A549 (cell line): ENCODE data around the gene LAMA2. TPM values are rescaled to one million over a fixed set of nuclear protein-coding genes. Genes with fewer than 3 reads are reported as not detected.

Source experiments
- ATAC-seq, 2 experiments: fragments of 200-7000 bp in 1 of 2; fragments of >200 bp in 1 of 2; cut with Nextera tagmentation in 1 of 2; cut with Tn5 transposase in 1 of 2; 3 replicates each; pipeline versions ENCODE4 v1.8.0 to v1.9.1; 2018 to 2020; ENCODE audit warnings: mild to moderate bottlenecking in 1 of 2, moderate library complexity in 1 of 2
- CTCF ChIA-PET: fragments of 300-600 bp; sonication (Branson Sonifier 250); formaldehyde crosslinking; extraction: SDS; loops from one replicate; lab custom pipeline; 2021; ENCODE audit warnings: antibody characterized with exemption, inconsistent platforms; lab: Yijun Ruan, JAX
- POLR2A ChIA-PET: fragments of 350-600 bp; formaldehyde crosslinking; extraction: SDS; loops from one replicate; lab custom pipeline; 2021; ENCODE audit warnings: antibody characterized with exemption, inconsistent platforms; lab: Yijun Ruan, JAX
- DNase-seq, 2 experiments: peaks; one replicate each; pipeline versions ENCODE4 v3.0.0 to v3.0.0-alpha.2; 2011 to 2016; ENCODE audit warnings: low read depth in 1 of 2, low spot score in 1 of 2
- FAIRE-seq: peaks from 2 replicates; lab custom pipeline; 2011; peaks lifted over from hg19 to GRCh38; lab: Jason Lieb, UNC
- H3K27ac ChIP-seq, 2 experiments: fragments of >200 bp; sonication (Bioruptor Twin); formaldehyde crosslinking; 3 replicates each; pipeline ENCODE4 v1.5.1; 2016 to 2017
- H3K4me1 ChIP-seq: fragments of >200 bp; sonication (Bioruptor Twin); formaldehyde crosslinking; 3 replicates; pipeline ENCODE4 v1.6.1; 2016
- H3K4me2 ChIP-seq: fragments of >200 bp; sonication (Bioruptor Twin); formaldehyde crosslinking; 3 replicates; pipeline ENCODE4 v1.6.1; 2016
- H3K4me3 ChIP-seq: fragments of >200 bp; sonication (Bioruptor Twin); formaldehyde crosslinking; 3 replicates; pipeline ENCODE4 v1.5.1; 2016
- H3K9me3 ChIP-seq: fragments of >200 bp; sonication (Bioruptor Twin); formaldehyde crosslinking; 3 replicates; pipeline ENCODE4 v1.6.1; 2016
- BCL3 ChIP-seq: fragments of >200 bp; sonication (Bioruptor Twin); formaldehyde crosslinking; IDR thresholded peaks from 3 replicates; pipeline ENCODE4 v1.6.1; 2016
- CHD2 ChIP-seq: fragments of 150-350 bp; IDR thresholded peaks from 2 replicates; pipeline ENCODE4 v1.6.1; 2014; ENCODE audit warnings: low read length; ENCODE audit not compliant: partially characterized antibody
- E2F6 ChIP-seq: IDR thresholded peaks from 2 replicates; pipeline ENCODE4 v1.6.1; 2012; ENCODE audit warnings: low read depth, borderline replicate concordance
- EHF ChIP-seq: fragments of 250-450 bp; sonication (Bioruptor Pico); IDR thresholded peaks from 2 replicates; pipeline ENCODE4 v1.5.0; 2020; ENCODE audit warnings: mild to moderate bottlenecking
- EHMT2 ChIP-seq: fragments of 200-600 bp; sonication (generic); IDR thresholded peaks from 2 replicates; pipeline ENCODE4 v1.6.1; 2016; ENCODE audit warnings: antibody characterized with exemption, low read depth, mild to moderate bottlenecking, moderate library complexity
- EP300 ChIP-seq, 2 experiments: fragments of >200 bp; sonication (Bioruptor Twin); formaldehyde crosslinking; IDR thresholded peaks; 2 replicates in 1 of 2; 3 replicates in 1 of 2; pipeline ENCODE4 v1.6.1; 2016 to 2017
- ESRRA ChIP-seq: fragments of 150-350 bp; IDR thresholded peaks from 2 replicates; pipeline ENCODE4 v1.6.1; 2014; ENCODE audit warnings: mild to moderate bottlenecking, low read length, borderline replicate concordance
- GATA3 ChIP-seq: IDR thresholded peaks from 2 replicates; pipeline ENCODE4 v1.6.1; 2012; ENCODE audit warnings: borderline replicate concordance
- HDAC2 ChIP-seq: fragments of 200-600 bp; sonication (generic); IDR thresholded peaks from 2 replicates; pipeline ENCODE4 v1.6.1; 2016
- HOXA7 ChIP-seq: fragments of 250-450 bp; sonication (Bioruptor Pico); IDR thresholded peaks from 2 replicates; pipeline ENCODE4 v1.5.0; 2020; ENCODE audit warnings: mild to moderate bottlenecking, moderate library complexity
- HOXB5 ChIP-seq: fragments of 250-450 bp; sonication (Bioruptor Pico); IDR thresholded peaks from 2 replicates; pipeline ENCODE4 v1.5.0; 2020; ENCODE audit warnings: mild to moderate bottlenecking, moderate library complexity
- KDM1A ChIP-seq: fragments of 200-600 bp; sonication (generic); IDR thresholded peaks from 2 replicates; pipeline ENCODE4 v1.6.1; 2016; ENCODE audit warnings: low read depth, mild to moderate bottlenecking
- NFE2L2 ChIP-seq: fragments of 150-350 bp; conservative IDR thresholded peaks from 2 replicates; pipeline ENCODE4 v1.6.1; 2014; ENCODE audit warnings: low read length
- NPAS2 ChIP-seq: fragments of 250-450 bp; sonication (Bioruptor Pico); IDR thresholded peaks from 2 replicates; pipeline ENCODE4 v1.8.0; 2022; ENCODE audit warnings: mild to moderate bottlenecking, moderate library complexity, borderline replicate concordance
- POLR2A ChIP-seq: IDR thresholded peaks from 2 replicates; pipeline ENCODE4 v1.6.1; 2012; ENCODE audit warnings: mild to moderate bottlenecking, low read length
- RAD21 ChIP-seq, 2 experiments: fragments of >200 bp in 1 of 2; sonication (Bioruptor Twin) in 1 of 2; formaldehyde crosslinking in 1 of 2; IDR thresholded peaks in 1 of 2; conservative IDR thresholded peaks in 1 of 2; 2 replicates in 1 of 2; 3 replicates in 1 of 2; pipeline ENCODE4 v1.6.1; 2012 to 2018; ENCODE audit warnings: inconsistent platforms in 1 of 2
- RARB ChIP-seq: fragments of 250-450 bp; sonication (Bioruptor Pico); IDR thresholded peaks from 2 replicates; pipeline ENCODE4 v1.8.0; 2021; ENCODE audit warnings: mild to moderate bottlenecking, moderate library complexity
- RCOR1 ChIP-seq: fragments of 150-350 bp; IDR thresholded peaks from 2 replicates; pipeline ENCODE4 v1.6.1; 2014; ENCODE audit warnings: antibody characterized with exemption, low read length, low read depth
- RFX5 ChIP-seq: fragments of 450-650 bp; IDR thresholded peaks from 2 replicates; pipeline ENCODE4 v1.7.1; 2014; ENCODE audit warnings: antibody characterized with exemption, mild to moderate bottlenecking, moderate library complexity
- SMC3 ChIP-seq: fragments of >200 bp; sonication (Bioruptor Twin); formaldehyde crosslinking; IDR thresholded peaks from 3 replicates; pipeline ENCODE4 v1.6.1; 2018; ENCODE audit warnings: inconsistent platforms
- SREBF2 ChIP-seq: fragments of 450-650 bp; IDR thresholded peaks from 2 replicates; pipeline ENCODE4 v1.6.1; 2014; ENCODE audit warnings: mild to moderate bottlenecking, moderate library complexity
- TFCP2L1 ChIP-seq: fragments of 250-450 bp; sonication (Bioruptor Pico); IDR thresholded peaks from 2 replicates; pipeline ENCODE4 v1.5.0; 2021; ENCODE audit warnings: mild to moderate bottlenecking
- USF2 ChIP-seq: fragments of 450-650 bp; IDR thresholded peaks from 2 replicates; pipeline ENCODE4 v1.6.1; 2014; ENCODE audit warnings: antibody characterized with exemption
- ZSCAN20 ChIP-seq: fragments of 250-450 bp; sonication (Bioruptor Pico); IDR thresholded peaks from 2 replicates; pipeline ENCODE4 v1.8.0; 2022; ENCODE audit warnings: mild to moderate bottlenecking, moderate library complexity
- WGBS: methylation state at CpG from one replicate; pipeline ENCODE4 v1.1.6; 2017; ENCODE audit errors: missing lambda C conversion rate; 5-methylcytosine and 5-hydroxymethylcytosine counted together
- polyA plus RNA-seq, 4 experiments: library from polyadenylated mRNA; depleted of rRNA in 3 of 4; stranded (reverse); fragments of >200 nt; fragmentation: RNase III in 1 of 4; extraction: RNeasy Plus Mini Kit Qiagen cat#74134 plus additional on column Dnase treatment in 1 of 4; gene quantifications; 2 replicates in 3 of 4; 3 replicates in 1 of 4; pipeline ENCODE4 v1.2.3, GENCODE V29; 2011 to 2017
- TF ChIP-seq, protein P1 (sequence below): fragments of 150-350 bp; IDR thresholded peaks from 2 replicates; pipeline ENCODE4 v1.6.1; 2014; ENCODE audit warnings: low read depth, mild to moderate bottlenecking, low read length

Gene LAMA2
- polyA plus RNA-seq, 2 of the 4 experiments (the other 2 are of a cell fraction): 0.21 to 1.3 TPM

DNA sequence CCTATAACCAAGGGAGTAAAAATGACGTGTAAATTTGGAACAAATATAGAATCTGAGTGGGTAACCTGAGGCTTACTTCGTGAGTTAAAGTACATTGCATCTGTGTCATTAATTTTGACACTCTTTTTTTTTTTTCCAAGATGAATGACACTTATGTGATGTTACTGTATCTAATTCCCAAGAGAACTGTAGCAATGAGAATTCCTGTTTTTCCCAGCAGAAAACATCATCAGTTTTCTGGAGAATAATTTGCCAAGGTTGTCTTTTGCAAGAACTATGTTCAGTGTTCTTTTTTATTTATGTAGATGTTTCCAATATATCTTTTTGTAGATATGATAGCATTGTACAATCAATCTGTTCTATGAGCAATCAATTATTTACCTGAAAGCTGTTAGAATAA is 543.4 kb downstream of the LAMA2 start:
- CTCF ChIA-PET: interaction anchor here (0.7 kb wide), 1 partner anchor 157 kb away, joined by 3 read pairs; no protein-coding TSS in a partner anchor
- 6% methylated on average over 2 of the region's 2 CpGs for WGBS
- TF ChIP-seq BCL3 (no peak), HOXB5 (CRISPR knock-in tag) (no peak)
- no peak for FAIRE-seq
- Histone ChIP-seq H3K27ac (no peak overlapping the region), H3K4me3 (no peak overlapping the region), H3K4me2 (no peak overlapping the region), H3K9me3 (no peaks in the 10 kb centered on the region), H3K4me1 (no peaks in the 10 kb centered on the region)
- POLR2A ChIA-PET: no interaction called here
- DNase-seq: no peak
- no peak for ATAC-seq

DNA sequence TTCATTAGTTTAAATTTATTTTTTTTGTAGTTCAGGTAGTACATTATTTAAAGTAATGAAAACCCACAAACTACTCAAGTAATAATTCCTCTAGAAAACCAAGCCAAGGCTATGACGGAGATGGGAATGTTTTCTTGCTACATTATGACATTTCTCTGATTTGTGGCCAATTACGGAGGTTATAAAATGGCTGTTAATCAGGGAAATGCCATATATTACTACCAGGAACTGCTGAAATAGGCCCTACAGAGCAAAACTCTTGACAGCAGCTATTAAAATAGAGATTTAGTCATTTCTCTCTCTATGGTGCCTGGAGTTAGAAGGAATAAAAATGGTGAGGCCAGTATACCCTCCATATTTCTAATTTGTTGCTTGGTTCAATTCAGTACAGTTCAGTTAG is 547.0 kb downstream of the LAMA2 start:
- FAIRE-seq: no peak
- CTCF ChIA-PET: no interaction called here
- no peak for TF ChIP-seq TFCP2L1 (CRISPR knock-in tag)
- TF ChIP-seq NFE2L2: no peak
- no peak for TF ChIP-seq POLR2A
- no peak overlapping the region for H3K27ac ChIP-seq
- DNase-seq: no peak
- no peaks in the 10 kb centered on the region for H3K9me3 ChIP-seq
- H3K4me2 ChIP-seq: no peak overlapping the region
- 69% methylated on average over 2 of the region's 2 CpGs for WGBS
- POLR2A ChIA-PET: no interaction called here
- H3K4me1 ChIP-seq: no peaks in the 10 kb centered on the region
- H3K4me3 ChIP-seq: no peak overlapping the region
- no peak for ATAC-seq

DNA sequence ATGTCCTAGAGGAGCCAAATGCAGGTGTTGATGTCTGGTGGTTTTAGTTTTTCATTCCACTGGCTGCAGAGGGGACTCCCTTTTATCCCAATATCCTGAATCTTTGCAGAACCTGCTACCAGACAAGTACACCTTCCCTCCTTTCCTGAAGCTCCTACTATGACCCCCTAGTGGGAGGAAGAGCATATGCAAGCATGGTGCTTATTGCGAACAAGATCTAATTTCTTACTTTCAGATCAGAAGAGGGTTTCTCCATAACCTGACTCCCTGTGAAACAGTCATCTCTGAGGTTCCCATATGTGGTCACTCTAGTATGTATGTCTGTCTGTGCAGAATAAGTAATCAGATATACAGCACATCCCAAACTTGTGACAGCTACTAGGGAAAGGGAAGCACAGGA is 549.8 kb downstream of the LAMA2 start:
- H3K4me1 ChIP-seq: no peaks in the 10 kb centered on the region
- TF ChIP-seq SREBF2 (no peak), RFX5 (no peak), POLR2A (no peak), ZSCAN20 (CRISPR knock-in tag) (no peak), EHMT2 (no peak), EHF (CRISPR knock-in tag) (no peak), NFE2L2 (no peak), GATA3 (no peak), ESRRA (no peak), RAD21 (conservative IDR thresholded peaks at IDR 0.05 in 1 of 2, IDR thresholded peaks at IDR 0.05 in 1 of 2) (no peak), NPAS2 (CRISPR knock-in tag) (no peak), BCL3 (no peak), RCOR1 (no peak)
- TF ChIP-seq, protein P1, sequence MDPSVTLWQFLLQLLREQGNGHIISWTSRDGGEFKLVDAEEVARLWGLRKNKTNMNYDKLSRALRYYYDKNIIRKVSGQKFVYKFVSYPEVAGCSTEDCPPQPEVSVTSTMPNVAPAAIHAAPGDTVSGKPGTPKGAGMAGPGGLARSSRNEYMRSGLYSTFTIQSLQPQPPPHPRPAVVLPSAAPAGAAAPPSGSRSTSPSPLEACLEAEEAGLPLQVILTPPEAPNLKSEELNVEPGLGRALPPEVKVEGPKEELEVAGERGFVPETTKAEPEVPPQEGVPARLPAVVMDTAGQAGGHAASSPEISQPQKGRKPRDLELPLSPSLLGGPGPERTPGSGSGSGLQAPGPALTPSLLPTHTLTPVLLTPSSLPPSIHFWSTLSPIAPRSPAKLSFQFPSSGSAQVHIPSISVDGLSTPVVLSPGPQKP: no peak
- DNase-seq (peak in 1 of 2 experiments; percentile 13), ATAC-seq (peak; percentile 38 to 68; a peak in 3 of 6 replicates), FAIRE-seq (no peak)
- H3K9me3 ChIP-seq: no peaks in the 10 kb centered on the region
- no peak overlapping the region for H3K4me2 ChIP-seq
- WGBS: 76% methylated on average over 1 of the region's 1 CpG
- CTCF ChIA-PET: no interaction called here
- no peak overlapping the region for H3K27ac ChIP-seq
- H3K4me3 ChIP-seq: no peak overlapping the region
- POLR2A ChIA-PET: no interaction called here

GRCh38 chr6:129434091-129434490 is 551.2 kb downstream of the LAMA2 start:
- H3K27ac ChIP-seq: no peak overlapping the region
- H3K4me1 ChIP-seq: no peaks in the 10 kb centered on the region
- CTCF ChIA-PET: no interaction called here
- H3K9me3 ChIP-seq: no peaks in the 10 kb centered on the region
- TF ChIP-seq CHD2 (no peak), RARB (CRISPR knock-in tag) (no peak), SMC3 (no peak), HOXA7 (no peak), GATA3 (no peak), EHF (CRISPR knock-in tag) (no peak), USF2 (no peak), HDAC2 (no peak), KDM1A (no peak), POLR2A (no peak), SREBF2 (no peak), E2F6 (no peak), EP300 (IDR thresholded peaks at IDR 0.05) (no peak)
- no peak overlapping the region for H3K4me2 ChIP-seq
- no peak for ATAC-seq
- no peak for FAIRE-seq
- H3K4me3 ChIP-seq: no peak overlapping the region
- WGBS: 38% methylated on average over 3 of the region's 3 CpGs
- no peak for DNase-seq
- POLR2A ChIA-PET: no interaction called here
